Heart left ventricle (tissue), 13 donors: Measurements from ENCODE around the gene ADGRB3.

ENCODE experiments used
- CTCF ChIP-seq, 12 donors: fragments of 200-600 bp; sonication (generic) in 4 of 12; IDR thresholded peaks; one replicate each; pipeline versions ENCODE4 v1.5.0 to v1.8.0; 2018 to 2022; ENCODE audit warnings: antibody characterized with exemption in 12 of 12, mild to moderate bottlenecking in 5 of 12
- POLR2A ChIP-seq, 2 donors: fragments of 450-650 bp; IDR thresholded peaks; one replicate each; pipeline ENCODE4 v1.6.1; 2017; ENCODE audit warnings: antibody characterized with exemption in 2 of 2, mild to moderate bottlenecking in 2 of 2, moderate library complexity in 2 of 2
- donor health status: ischemic (EF 13 %, LVEDD 7.1; RV severe dilation, severe dysfunction).
- donor health status: DM: no; HTN: yes; CAD: no.
- donor health status: DM: no; HTN: no; CAD: no.
- donor health status: ischemic (EF 25% LVEDD 6.9; RV normal size, moderate dysfunction).
- donor health status: ischemic (EF 25% LVEDD 5.7; RV mildly dilated, moderate dysfunction).
- donor health status: ischemic (EF 35%, LVEDD 5.7; RV mildly dilated, moderate dysfunction).
- donor health status: nonischemic (EF 11% LVEDD 7.7; RV severe dilation, severe dysfunction).
- donor health status: DM: yes; HTN: yes; CAD: no.
- donor health status: PGD.
- donor health status: ischemic (EF 29% LVEDD 5.4; RV normal size, mild dysfunction).
- donor health status: nonischemic (EF 23%, LVEDD 6.1; RV moderate dilation, normal function).

- no peak for TF ChIP-seq CTCF (IDR thresholded peaks at IDR 0.05)
- TF ChIP-seq POLR2A (IDR thresholded peaks at IDR 0.05): no peak
These were observed 377.8 kb downstream of the ADGRB3 start for GRCh38 chr6:69012876-69013275.
